ENCODE measurements around the gene NDUFS7.

The NDUFS7 gene

DNA sequence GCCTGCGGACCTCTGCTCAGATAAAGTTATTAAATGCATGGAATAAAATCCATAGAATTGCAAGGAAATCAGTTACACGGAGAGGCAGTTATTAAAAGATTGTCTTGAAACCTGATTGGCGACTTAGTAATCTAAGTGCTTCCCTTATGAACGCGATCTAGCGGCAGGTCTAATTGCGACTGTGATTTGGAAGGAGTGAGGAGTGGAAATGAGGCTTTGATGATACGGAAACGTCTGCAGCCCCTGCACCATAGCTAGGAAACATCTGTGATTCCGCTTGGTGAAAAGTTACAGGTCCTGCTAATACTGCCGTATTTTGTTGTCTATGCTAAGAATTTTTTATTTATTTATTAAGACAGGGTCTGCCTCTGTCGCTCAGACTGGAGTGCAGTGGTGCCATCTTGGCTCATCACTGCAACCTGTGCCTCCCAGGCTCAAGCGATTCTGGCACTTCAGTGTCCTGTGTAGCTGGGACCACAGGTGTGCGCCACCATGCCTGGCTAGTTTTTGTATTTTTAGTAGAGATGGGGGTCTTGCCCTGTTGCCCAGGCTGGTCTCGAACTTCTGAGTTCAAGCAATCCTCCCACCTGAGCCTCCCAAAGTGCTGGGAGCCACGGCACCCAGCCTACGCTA, 887 bp downstream of the NDUFS7 start:
- TF ChIP-seq CTCF (IDR thresholded peaks at IDR 0.05) = no peak

DNA sequence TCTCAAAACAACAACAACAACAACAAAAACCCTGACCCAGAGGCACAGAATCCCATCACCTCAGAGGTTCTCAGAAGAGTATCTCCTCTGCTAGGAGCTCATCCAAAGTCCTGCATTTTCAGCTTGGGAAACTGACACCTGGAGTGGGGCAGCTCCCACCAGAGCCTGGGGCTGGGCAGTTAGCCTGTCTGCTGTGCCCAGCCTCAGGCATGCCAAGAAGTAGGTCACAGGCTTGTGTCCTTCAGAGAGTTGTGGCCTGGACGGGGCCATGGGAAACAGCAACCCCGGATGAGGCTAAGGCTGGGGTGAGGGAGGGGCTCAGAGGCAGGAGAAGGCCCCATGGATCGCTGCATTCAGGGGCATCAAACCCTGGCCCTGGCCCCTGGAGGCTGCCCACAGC, 2.1 kb downstream of the NDUFS7 start:
- TF ChIP-seq CTCF (IDR thresholded peaks at IDR 0.05) = no peak

- TF ChIP-seq CTCF (IDR thresholded peaks at IDR 0.05) = no peak
Measured at GRCh38 chr19:1386945-1387683, 3.4 kb downstream of the NDUFS7 start.

- TF ChIP-seq CTCF (IDR thresholded peaks at IDR 0.05) = no peak
Measured at GRCh38 chr19:1387684-1388636, 4.3 kb downstream of the NDUFS7 start.

- TF ChIP-seq CTCF (IDR thresholded peaks at IDR 0.05) = no peak
Measured at GRCh38 chr19:1388637-1389026, 4.9 kb downstream of the NDUFS7 start.

GRCh38 chr19:1389033-1389940, 5.6 kb downstream of the NDUFS7 start:
- no peak for TF ChIP-seq CTCF (IDR thresholded peaks at IDR 0.05)

Data from LNCAP (cell line).